Left lung (tissue), 10 donors: ENCODE data around the gene PRSS56. TPM values are rescaled to one million over a fixed set of nuclear protein-coding genes. Genes with fewer than 3 reads are reported as not detected.

Source experiments
- ATAC-seq: fragments of 200-7000 bp; cut with Tn5 transposase; one replicate; pipeline ENCODE4 v1.9.1; 2020; ENCODE audit warnings: moderate library complexity
- DNase-seq, 4 donors: peaks; one replicate each; pipeline ENCODE4 v3.0.0-alpha.2; 2013 to 2020
- H3K27ac ChIP-seq, 2 donors: fragments of 200-600 bp; sonication (generic) in 1 of 2; one replicate each; pipeline versions ENCODE4 v1.5.0 to v1.8.0; 2020 to 2021
- H3K27me3 ChIP-seq, 2 donors: fragments of 200-600 bp; sonication (generic) in 1 of 2; one replicate each; pipeline versions ENCODE4 v1.5.0 to v1.8.0; 2020 to 2021
- H3K36me3 ChIP-seq, 2 donors: fragments of 200-600 bp; sonication (generic) in 1 of 2; one replicate each; pipeline versions ENCODE4 v1.5.0 to v1.8.0; 2020 to 2021
- H3K4me1 ChIP-seq, 2 donors: fragments of 200-600 bp; one replicate each; pipeline ENCODE4 v1.8.0; 2021
- H3K4me3 ChIP-seq, 2 donors: fragments of 200-600 bp; sonication (generic) in 1 of 2; one replicate each; pipeline versions ENCODE4 v1.5.0 to v1.8.0; 2020 to 2021; ENCODE audit warnings: mild to moderate bottlenecking in 1 of 2
- H3K9me3 ChIP-seq, 2 donors: fragments of 200-600 bp; sonication (generic) in 1 of 2; one replicate each; pipeline versions ENCODE4 v1.5.0 to v1.8.0; 2020 to 2021
- CTCF ChIP-seq, 2 donors: fragments of 200-600 bp; sonication (generic) in 1 of 2; IDR thresholded peaks; one replicate each; pipeline versions ENCODE4 v1.5.0 to v1.8.0; 2021; ENCODE audit warnings: antibody characterized with exemption in 2 of 2
- intact Hi-C, 2 donors: fragments of 100-400 bp; cut with DNase I; formaldehyde crosslinking; loops; one replicate each; pipeline versions ENCODE4 v1.11.2 to v1.14.2; 2022
- polyA plus RNA-seq, 6 donors: library from polyadenylated mRNA; unstranded; fragments of 120-200 nt; gene quantifications; one replicate each; pipeline ENCODE4 v1.2.1, GENCODE V29; 2013; ENCODE audit not compliant: insufficient read length in 6 of 6
- total RNA-seq, 2 donors: library from RNA; stranded (reverse); fragmentation: NEBNext Ultra II Directional; extraction: Animal tissue kit (Norgen Biotek cat#: 25700); gene quantifications; one replicate each; pipeline ENCODE4 v1.2.1, GENCODE V29; 2021
- donor health status: DM: no; HTN: yes; CAD: no.
- donor health status: DM: no; HTN: no; CAD: no.

Gene PRSS56
- total and polyA plus RNA-seq, 8 donors, result not detected

GRCh38 chr2:232571026-232571474, 50.9 kb downstream of the PRSS56 start:
- no peak overlapping the region for H3K4me3 ChIP-seq
- no peak for DNase-seq
- H3K4me1 ChIP-seq, result peaks cover 0 to 5% of the 10 kb centered on the region in 2 donors
- ATAC-seq, result peak; percentile 61
- no peak for TF ChIP-seq CTCF (IDR thresholded peaks at IDR 0.05)
- H3K27me3 ChIP-seq, result no peaks in the 10 kb centered on the region
- peaks cover 0 to 97% of the 10 kb centered on the region in 2 donors for H3K36me3 ChIP-seq
- no peak overlapping the region for H3K27ac ChIP-seq
- intact Hi-C loops, result no loop called here
- no peaks in the 10 kb centered on the region for H3K9me3 ChIP-seq

GRCh38 chr2:232573042-232573441, 52.9 kb downstream of the PRSS56 start:
- no peak for ATAC-seq
- H3K4me3 ChIP-seq, result no peak overlapping the region
- TF ChIP-seq CTCF (IDR thresholded peaks at IDR 0.05), result no peak
- intact Hi-C loops, result no loop called here
- DNase-seq, result no peak
- H3K27ac ChIP-seq, result no peak overlapping the region
- peaks cover 0 to 92% of the 10 kb centered on the region in 2 donors for H3K36me3 ChIP-seq
- no peaks in the 10 kb centered on the region for H3K9me3 ChIP-seq
- H3K4me1 ChIP-seq, result peaks cover 0 to under 1% of the 10 kb centered on the region in 2 donors
- no peaks in the 10 kb centered on the region for H3K27me3 ChIP-seq

DNA sequence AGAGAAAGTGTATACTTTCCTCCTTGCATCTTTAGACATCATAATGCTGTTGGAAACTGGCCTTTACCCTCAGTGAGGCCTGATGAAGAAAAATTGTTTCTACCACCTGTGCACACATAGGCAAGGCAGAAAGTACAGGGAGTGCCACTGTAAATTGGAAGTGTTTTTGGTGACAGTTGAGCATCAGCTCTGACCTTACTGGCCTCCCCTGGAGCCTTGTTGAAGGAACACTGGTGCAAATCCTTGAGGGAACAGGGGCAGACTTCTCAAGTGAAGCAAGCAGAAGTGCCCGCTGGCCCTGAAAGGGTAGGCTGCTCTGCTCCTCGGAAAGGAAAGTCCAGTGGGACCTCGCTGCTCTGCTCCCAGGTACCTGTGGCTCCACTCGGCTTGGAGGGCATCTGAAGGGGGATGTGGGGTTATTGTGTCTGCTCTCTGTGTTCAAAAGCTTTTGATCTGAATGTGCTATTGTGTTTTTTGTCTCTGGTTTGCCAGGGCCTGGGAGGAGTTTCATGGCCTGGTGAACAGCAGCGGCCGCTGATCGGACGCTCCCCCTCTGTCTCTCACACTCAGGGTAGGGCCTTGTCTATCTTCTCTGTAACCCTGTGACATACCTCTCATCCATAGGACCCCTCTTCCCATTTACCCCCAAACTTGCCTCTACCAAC, 53.7 kb downstream of the PRSS56 start:
- no peak for TF ChIP-seq CTCF (IDR thresholded peaks at IDR 0.05)
- intact Hi-C loops, result no loop called here
- Histone ChIP-seq H3K27ac (no peak overlapping the region), H3K36me3 (peaks cover 0 to 84% of the 10 kb centered on the region in 2 donors), H3K27me3 (no peaks in the 10 kb centered on the region), H3K4me1 (no peaks in the 10 kb centered on the region), H3K4me3 (no peak overlapping the region), H3K9me3 (no peaks in the 10 kb centered on the region)
- ATAC-seq (no peak), DNase-seq (no peak)

DNA sequence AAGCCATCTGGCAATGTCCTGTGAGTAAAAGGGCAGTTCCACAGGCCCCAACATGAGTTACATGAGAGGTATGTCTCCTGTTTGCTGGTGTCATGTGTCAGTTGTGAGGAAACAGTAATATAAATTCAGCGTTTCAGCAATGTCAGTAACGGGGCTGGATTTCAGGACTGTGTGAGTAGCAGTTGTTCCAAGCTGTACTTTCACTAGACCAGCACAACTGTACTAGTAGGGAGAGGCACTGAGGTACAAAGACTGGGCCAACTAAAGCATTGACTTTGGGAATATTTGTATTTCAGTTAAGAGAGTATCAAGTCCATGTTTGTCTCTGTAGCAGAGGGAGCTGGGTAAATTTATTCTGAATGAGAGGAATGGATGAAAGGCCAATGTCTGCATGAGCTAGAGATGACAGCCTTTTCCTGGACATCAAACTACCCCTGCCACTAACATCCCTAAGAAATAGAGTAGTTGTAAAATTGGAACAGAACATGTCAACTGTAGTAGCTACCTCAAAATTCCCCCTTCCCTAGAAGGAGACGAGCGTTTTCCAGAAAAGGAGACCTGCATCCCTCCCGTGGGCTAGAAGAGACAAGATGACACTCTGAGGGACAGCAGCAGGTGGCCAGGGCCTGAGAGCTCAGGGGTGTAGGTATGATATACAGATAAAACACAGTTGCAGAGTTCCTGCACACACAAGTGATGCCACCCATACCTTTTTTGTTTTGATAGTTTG, 54.7 kb downstream of the PRSS56 start:
- no peaks in the 10 kb centered on the region for H3K4me1 ChIP-seq
- no peaks in the 10 kb centered on the region for H3K9me3 ChIP-seq
- no peak for DNase-seq
- intact Hi-C loops, result no loop called here
- no peak overlapping the region for H3K4me3 ChIP-seq
- peaks cover 0 to 81% of the 10 kb centered on the region in 2 donors for H3K36me3 ChIP-seq
- TF ChIP-seq CTCF (IDR thresholded peaks at IDR 0.05), result no peak
- no peak overlapping the region for H3K27ac ChIP-seq
- H3K27me3 ChIP-seq, result no peaks in the 10 kb centered on the region
- ATAC-seq, result no peak

Other genes starting within 250 kb of the PRSS56 start
- gene ALPP, start 141.6 kb upstream of the PRSS56 start, total RNA-seq, result 10 to 100 TPM in 1 of 2 donors, 1 to 10 TPM in 1; 3.1 to 14.1 TPM
- under 1 TPM in 3 of 6 donors, not detected in 3; 0.07 to 0.18 (median 0.11) TPM for gene ALPP, start 141.6 kb upstream of the PRSS56 start, polyA plus RNA-seq
- under 1 TPM in 1 of 2 donors, not detected in 1; 0.16 TPM for gene ALPG, start 113.5 kb upstream of the PRSS56 start, total RNA-seq
- gene ALPG, start 113.5 kb upstream of the PRSS56 start, polyA plus RNA-seq, result under 1 TPM in 1 of 6 donors, not detected in 5; 0.08 TPM
- gene ALPI, start 64.2 kb upstream of the PRSS56 start, total RNA-seq, result not detected
- not detected for gene ALPI, start 64.2 kb upstream of the PRSS56 start, polyA plus RNA-seq
- gene ECEL1, start 32.6 kb upstream of the PRSS56 start, total RNA-seq, result under 1 TPM; 0.10 to 0.17 TPM
- gene ECEL1, start 32.6 kb upstream of the PRSS56 start, polyA plus RNA-seq, result under 1 TPM; 0.24 to 0.64 (median 0.45) TPM
- gene CHRND, start 5.8 kb downstream of the PRSS56 start, total RNA-seq, result not detected
- gene CHRND, start 5.8 kb downstream of the PRSS56 start, polyA plus RNA-seq, result not detected
- gene CHRNG, start 19.3 kb downstream of the PRSS56 start, total RNA-seq, result not detected
- under 1 TPM in 4 of 6 donors, not detected in 2; 0.07 to 0.35 (median 0.13) TPM for gene CHRNG, start 19.3 kb downstream of the PRSS56 start, polyA plus RNA-seq
- gene TIGD1, start 30.2 kb downstream of the PRSS56 start, total RNA-seq, result 1 to 10 TPM; 3.7 to 3.8 TPM
- gene TIGD1, start 30.2 kb downstream of the PRSS56 start, polyA plus RNA-seq, result 10 to 100 TPM in 5 of 6 donors, 1 to 10 TPM in 1; 9.6 to 12.4 (median 11.3) TPM
- gene EIF4E2, start 30.3 kb downstream of the PRSS56 start, total RNA-seq, result 10 to 100 TPM; 67.4 to 71.1 TPM
- gene EIF4E2, start 30.3 kb downstream of the PRSS56 start, polyA plus RNA-seq, result 100 to 1,000 TPM in 3 of 6 donors, 10 to 100 TPM in 3; 91.3 to 108 (median 98.3) TPM
- 1 to 10 TPM; 3.8 to 5.5 TPM for gene EFHD1, start 113.2 kb downstream of the PRSS56 start, total RNA-seq
- gene EFHD1, start 113.2 kb downstream of the PRSS56 start, polyA plus RNA-seq, result 10 to 100 TPM in 1 of 6 donors, 1 to 10 TPM in 5; 3.5 to 13.6 (median 5.0) TPM
- gene GIGYF2, start 176.9 kb downstream of the PRSS56 start, total RNA-seq, result 10 to 100 TPM; 56.2 to 76.6 TPM
- gene GIGYF2, start 176.9 kb downstream of the PRSS56 start, polyA plus RNA-seq, result 10 to 100 TPM; 59.2 to 66.3 (median 62.4) TPM